SK-N-MC (cell line): ENCODE data around the gene HPCAL1.

Experiments
- EZH2 ChIP-seq: fragments of 200-600 bp; sonication (generic); IDR thresholded peaks from one replicate; pipeline ENCODE4 v1.6.1; 2017; ENCODE audit warnings: antibody characterized with exemption
- FOXP2 ChIP-seq: optimal IDR thresholded peaks from 2 replicates; pipeline ENCODE3; 2011; ENCODE audit warnings: mild to moderate bottlenecking, moderate library complexity; ENCODE audit not compliant: insufficient read depth; ENCODE audit errors: extremely low read length, control extremely low read depth
- POLR2AphosphoS5 ChIP-seq: IDR thresholded peaks from 2 replicates; pipeline ENCODE4 v1.6.1; 2012; ENCODE audit warnings: mild to moderate bottlenecking, low read depth, low read length, borderline replicate concordance

DNA sequence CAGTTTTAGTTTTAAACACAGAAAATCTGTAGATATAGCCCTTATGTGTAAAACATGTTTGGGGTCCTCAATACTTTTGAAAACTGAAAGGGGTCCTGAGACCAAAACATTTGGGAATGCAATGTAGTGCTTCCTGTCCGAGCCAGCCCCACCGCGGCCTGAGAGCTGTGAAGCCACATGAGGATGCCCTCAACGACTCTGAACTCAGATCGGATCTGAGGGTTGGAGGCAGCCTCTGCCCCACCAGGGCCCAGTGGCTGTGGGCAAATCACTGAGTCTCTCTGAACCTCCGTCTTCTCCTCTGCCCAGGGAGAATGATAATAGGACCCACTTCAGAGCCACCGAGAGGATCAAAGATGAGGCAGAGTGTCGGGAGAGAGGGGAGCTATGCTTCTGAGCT is 33.4 kb upstream of the HPCAL1 start:
- TF ChIP-seq EZH2 (no peak), POLR2AphosphoS5 (no peak), FOXP2 (no peak)
